PC-9 (cell line): Measurements from ENCODE around the gene PNPO. TPM values are rescaled to one million over a fixed set of nuclear protein-coding genes. Genes with fewer than 3 reads are reported as not detected.

Source experiments
- BruUV-seq: library from RNA; stranded (reverse); fragments of 400-500 nt; replicated peaks from 2 replicates; lab custom pipeline; 2021; lab: Mats Ljungman, UMichigan
- CTCF ChIA-PET: fragments of 300-600 bp; sonication (Branson Sonifier 250); formaldehyde crosslinking; loops from one replicate; lab custom pipeline; 2022; ENCODE audit warnings: antibody characterized with exemption; lab: Charles Lee
- POLR2A ChIA-PET: fragments of 300-600 bp; sonication (Branson Sonifier 250); formaldehyde crosslinking; loops from one replicate; lab custom pipeline; 2022; ENCODE audit warnings: antibody characterized with exemption; ENCODE audit not compliant: unreplicated experiment; lab: Charles Lee
- DNase-seq, 2 experiments: peaks; one replicate each; pipeline versions ENCODE4 v3.0.0 to v3.0.0-alpha.2; 2015 to 2022; ENCODE audit warnings: mixed read lengths in 1 of 2
- H2AFZ ChIP-seq: fragments of 200-600 bp; sonication (generic); 2 replicates; pipeline ENCODE4 v1.8.1; 2017; ENCODE audit warnings: antibody characterized with exemption
- H3F3A ChIP-seq: fragments of 200-600 bp; sonication (generic); 2 replicates; pipeline ENCODE4 v1.8.1; 2017; ENCODE audit warnings: antibody characterized with exemption, mild to moderate bottlenecking, low read depth; ENCODE audit not compliant: insufficient read depth
- H3K27ac ChIP-seq: fragments of 200-600 bp; sonication (generic); 2 replicates; pipeline ENCODE4 v1.6.1; 2016; ENCODE audit warnings: mixed run types
- H3K27me3 ChIP-seq: fragments of 200-600 bp; sonication (generic); 2 replicates; pipeline ENCODE4 v1.6.1; 2016; ENCODE audit warnings: low read depth, mixed run types; ENCODE audit not compliant: insufficient read depth
- H3K36me3 ChIP-seq: fragments of 200-600 bp; sonication (generic); 2 replicates; pipeline ENCODE4 v1.6.1; 2016; ENCODE audit warnings: low read depth, mixed run types
- H3K4me1 ChIP-seq: fragments of 200-600 bp; sonication (generic); replicated peaks from 2 replicates; pipeline ENCODE4 v1.6.1; 2016; ENCODE audit warnings: mixed run types; ENCODE audit not compliant: insufficient read depth
- H3K4me2 ChIP-seq: fragments of 200-600 bp; sonication (generic); 2 replicates; pipeline ENCODE4 v1.6.1; 2017; ENCODE audit warnings: mixed run types
- H3K4me3 ChIP-seq: fragments of 200-600 bp; sonication (generic); 2 replicates; pipeline ENCODE4 v1.6.1; 2016; ENCODE audit warnings: mixed run types
- H3K79me2 ChIP-seq: fragments of 200-600 bp; sonication (generic); 2 replicates; pipeline ENCODE4 v1.6.1; 2017; ENCODE audit warnings: low read depth, mixed run types
- H3K9me2 ChIP-seq: fragments of 200-600 bp; sonication (generic); 2 replicates; pipeline ENCODE4 v1.8.1; 2017; ENCODE audit warnings: mild to moderate bottlenecking; ENCODE audit not compliant: insufficient read depth
- H3K9me3 ChIP-seq: fragments of 200-600 bp; sonication (generic); 2 replicates; pipeline ENCODE4 v1.8.1; 2016; ENCODE audit warnings: low read depth; ENCODE audit not compliant: insufficient read depth
- H4K20me1 ChIP-seq: fragments of 200-600 bp; sonication (generic); 2 replicates; pipeline ENCODE4 v1.8.1; 2017; ENCODE audit not compliant: insufficient read depth
- CTCF ChIP-seq: fragments of 200-600 bp; sonication (generic); conservative IDR thresholded peaks from 2 replicates; pipeline ENCODE4 v1.6.1; 2017; ENCODE audit warnings: mixed run types, antibody characterized with exemption, mild to moderate bottlenecking, moderate library complexity
- EZH2 ChIP-seq: fragments of 200-600 bp; sonication (generic); IDR thresholded peaks from 2 replicates; pipeline ENCODE4 v1.8.0; 2017; ENCODE audit warnings: antibody characterized with exemption, low read depth
- intact Hi-C: fragments of 100-400 bp; cut with micrococcal nuclease; formaldehyde crosslinking; loops from one replicate; pipeline ENCODE4 v1.10.0; 2022; ENCODE audit not compliant: unreplicated experiment
- total RNA-seq: library from RNA; stranded (reverse); gene quantifications from 2 replicates; pipeline ENCODE4 v1.2.3, GENCODE V29; 2021

The PNPO gene
- total RNA-seq, 1 experiment from 2014 or later = 40.2 TPM

GRCh38 chr17:47925678-47925988 lies 15.7 kb upstream of the PNPO start:
- Histone ChIP-seq H3K27ac (no peak overlapping the region), H4K20me1 (no peaks in the 10 kb centered on the region; the same call in 1 of the 2 replicates), H3F3A (peaks cover 4% of the 10 kb centered on the region), H3K79me2 (no peaks in the 10 kb centered on the region), H2AFZ (no peak overlapping the region), H3K4me3 (no peak overlapping the region), H3K9me2 (no peaks in the 10 kb centered on the region), H3K9me3 (no peaks in the 10 kb centered on the region), H3K27me3 (no peaks in the 10 kb centered on the region), H3K4me2 (no peak overlapping the region), H3K36me3 (no peaks in the 10 kb centered on the region), H3K4me1 (no peaks in the 10 kb centered on the region)
- BruUV-seq = no TSS peak
- CTCF ChIA-PET = no interaction called here
- intact Hi-C loops = no loop called here
- no peak for DNase-seq
- TF ChIP-seq CTCF (no peak), EZH2 (no peak)
- POLR2A ChIA-PET = interaction anchor here (0.7 kb wide), 1 partner anchor 29 kb away, joined by 25 read pairs; no protein-coding TSS in a partner anchor

GRCh38 chr17:47927821-47928400 lies 13.5 kb upstream of the PNPO start:
- Histone ChIP-seq H3K4me3 (no peak overlapping the region), H3K27ac (no peak overlapping the region), H3K79me2 (no peaks in the 10 kb centered on the region), H3K4me2 (no peak overlapping the region), H3K9me3 (no peaks in the 10 kb centered on the region), H3K36me3 (no peaks in the 10 kb centered on the region), H4K20me1 (no peaks in the 10 kb centered on the region), H3K4me1 (no peaks in the 10 kb centered on the region), H3F3A (peaks cover 4% of the 10 kb centered on the region), H3K9me2 (no peaks in the 10 kb centered on the region), H2AFZ (no peak overlapping the region), H3K27me3 (no peaks in the 10 kb centered on the region)
- DNase-seq = no peak
- ChIA-PET POLR2A (interaction anchor here (0.6 kb wide), 1 partner anchor 32 kb away, joined by 3 read pairs; the partner anchor contains the start of gene SP2), CTCF (no interaction called here)
- intact Hi-C loops = no loop called here
- BruUV-seq = no TSS peak
- no peak for TF ChIP-seq CTCF
- TF ChIP-seq EZH2 = no peak

DNA sequence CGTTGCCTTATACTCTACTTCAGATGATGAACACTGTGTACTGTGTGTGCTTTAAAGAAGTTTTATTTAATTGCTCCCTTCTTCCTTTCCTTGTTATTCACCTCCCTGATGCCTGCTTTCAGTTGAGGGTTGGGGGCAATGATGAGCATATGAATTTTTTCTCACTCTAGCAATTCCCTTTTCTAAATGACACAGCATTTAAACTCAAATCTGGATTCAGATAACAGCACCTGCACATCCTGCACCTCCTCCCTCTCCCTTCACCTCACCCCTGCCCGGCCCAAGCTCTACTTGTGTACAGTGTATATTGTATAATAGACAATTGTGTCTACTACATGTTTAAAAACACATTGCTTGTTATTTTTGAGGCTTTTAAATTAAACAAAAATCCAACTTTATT lies 13.0 kb upstream of the PNPO start:
- Histone ChIP-seq H3K79me2 (no peaks in the 10 kb centered on the region), H3K9me3 (no peaks in the 10 kb centered on the region), H3K27me3 (no peaks in the 10 kb centered on the region), H3F3A (peaks cover 4% of the 10 kb centered on the region), H3K4me3 (no peak overlapping the region), H3K36me3 (no peaks in the 10 kb centered on the region), H4K20me1 (no peaks in the 10 kb centered on the region), H3K27ac (no peak overlapping the region), H3K9me2 (no peaks in the 10 kb centered on the region), H2AFZ (no peak overlapping the region), H3K4me2 (no peak overlapping the region), H3K4me1 (no peaks in the 10 kb centered on the region)
- ChIA-PET POLR2A (interaction anchor here (0.6 kb wide), 1 partner anchor 33 kb away, joined by 3 read pairs; the partner anchor contains the start of gene SP2), CTCF (no interaction called here)
- no peak for DNase-seq
- intact Hi-C loops = no loop called here
- TF ChIP-seq EZH2 (no peak), CTCF (no peak)
- BruUV-seq = no TSS peak
